ENCODE results near the gene OOSP3. TPM values are rescaled to one million over a fixed set of nuclear protein-coding genes. Genes with fewer than 3 reads are reported as not detected.

The OOSP3 gene
- total RNA-seq, 1 experiment from 2014 or later: not detected

DNA sequence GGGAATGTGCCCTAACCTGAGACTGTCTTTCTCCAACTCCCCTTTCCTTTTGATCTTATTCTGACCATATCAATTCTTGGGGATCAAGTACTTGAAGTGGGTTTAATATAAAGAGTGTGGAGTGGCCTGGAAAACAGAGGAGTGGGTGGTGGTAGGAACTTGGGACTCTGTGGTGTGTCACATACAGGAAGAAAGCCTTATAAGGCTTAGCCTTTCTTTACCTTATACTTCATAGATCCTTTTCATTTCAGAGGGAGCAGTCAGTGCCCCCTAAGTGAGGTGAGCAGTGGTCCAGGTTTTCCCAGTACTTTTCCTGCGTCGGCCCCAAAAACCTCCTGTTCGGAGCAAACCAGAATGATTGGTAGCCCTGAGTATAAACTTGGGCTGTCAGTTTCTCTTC is 60.1 kb downstream of the OOSP3 start:
- no peaks in the 10 kb centered on the region; the same call in 1 of the 2 replicates for H3K27me3 ChIP-seq (ENCODE audit: low read length)
- no peak overlapping the region for H3K9ac ChIP-seq (ENCODE audit: low read length)
- no peak overlapping the region for H3K27ac ChIP-seq (ENCODE audit: low read length)
- H2AFZ ChIP-seq (ENCODE audit: low read length): no peak overlapping the region
- no peaks in the 10 kb centered on the region for H4K20me1 ChIP-seq (ENCODE audit: insufficient read depth, low read depth, low read length)
- H3K9me2 ChIP-seq (replicated peaks; ENCODE audit: insufficient read depth, low read length): no peaks in the 10 kb centered on the region
- no peaks in the 10 kb centered on the region for H3K4me1 ChIP-seq (ENCODE audit: low read length)
- no peak overlapping the region for H3K4me2 ChIP-seq (ENCODE audit: low read depth, low read length, poor library complexity, severe bottlenecking)
- no peak overlapping the region for H3K4me3 ChIP-seq (ENCODE audit: low read length)
- H3K36me3 ChIP-seq (ENCODE audit: insufficient read depth, low read length): no peaks in the 10 kb centered on the region
- H3K9me3 ChIP-seq (ENCODE audit: low read length): no peaks in the 10 kb centered on the region
- no peak for DNase-seq
- no peaks in the 10 kb centered on the region for H3K79me2 ChIP-seq (ENCODE audit: low read length)

DNA sequence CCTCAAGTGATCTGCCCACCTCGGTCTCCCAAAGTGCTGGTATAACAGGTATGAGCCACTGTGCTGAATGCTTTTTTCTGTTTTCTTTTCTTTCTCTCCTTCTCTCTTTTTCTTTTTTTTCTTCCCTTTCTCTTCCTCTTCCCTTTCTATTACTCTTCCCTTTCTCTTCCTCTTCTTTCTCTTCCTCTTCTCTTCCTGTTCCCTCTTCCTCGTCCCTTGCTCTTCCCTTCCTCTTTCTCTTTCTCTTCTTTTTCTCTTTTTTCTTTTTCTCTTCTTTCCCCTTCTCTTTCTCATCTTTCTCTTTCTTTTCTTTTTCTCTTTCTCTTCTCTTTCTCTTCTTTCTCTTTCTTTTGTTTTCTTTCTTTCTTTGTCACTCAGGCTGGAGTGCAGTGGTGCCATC is 60.9 kb downstream of the OOSP3 start:
- Histone ChIP-seq H3K4me3 (ENCODE audit: low read length) (no peak overlapping the region), H3K4me1 (ENCODE audit: low read length) (no peaks in the 10 kb centered on the region), H3K9ac (ENCODE audit: low read length) (no peak overlapping the region), H3K27ac (ENCODE audit: low read length) (no peak overlapping the region), H4K20me1 (ENCODE audit: insufficient read depth, low read depth, low read length) (no peaks in the 10 kb centered on the region), H3K4me2 (ENCODE audit: low read depth, low read length, poor library complexity, severe bottlenecking) (no peak overlapping the region), H3K9me3 (ENCODE audit: low read length) (no peaks in the 10 kb centered on the region), H3K9me2 (replicated peaks; ENCODE audit: insufficient read depth, low read length) (no peaks in the 10 kb centered on the region), H2AFZ (ENCODE audit: low read length) (no peak overlapping the region), H3K79me2 (ENCODE audit: low read length) (no peaks in the 10 kb centered on the region), H3K27me3 (ENCODE audit: low read length) (no peaks in the 10 kb centered on the region), H3K36me3 (ENCODE audit: insufficient read depth, low read length) (no peaks in the 10 kb centered on the region)
- DNase-seq: no peak

DNA sequence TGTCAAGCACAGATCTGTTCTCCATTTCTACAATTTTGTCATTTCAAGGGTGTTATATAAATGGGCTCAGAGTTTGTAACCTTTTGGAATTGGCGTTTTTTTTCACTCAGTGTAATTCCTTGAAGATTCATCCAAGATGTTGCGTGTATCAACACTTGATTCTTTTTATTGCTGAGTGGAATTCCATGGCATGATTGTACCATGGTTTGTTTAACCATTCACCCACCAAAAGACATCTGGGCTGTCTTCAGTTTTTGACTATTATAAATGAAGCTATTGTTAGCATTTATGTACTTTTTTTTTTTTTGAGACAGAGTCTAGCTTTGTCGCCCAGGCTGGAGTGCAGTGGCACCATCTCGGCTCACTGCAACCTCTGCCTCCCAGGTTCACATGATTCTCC is 62.5 kb downstream of the OOSP3 start:
- Histone ChIP-seq H3K4me1 (ENCODE audit: low read length) (no peaks in the 10 kb centered on the region), H3K79me2 (ENCODE audit: low read length) (no peaks in the 10 kb centered on the region), H3K4me2 (ENCODE audit: low read depth, low read length, poor library complexity, severe bottlenecking) (no peak overlapping the region), H3K9me2 (replicated peaks; ENCODE audit: insufficient read depth, low read length) (no peaks in the 10 kb centered on the region), H3K4me3 (ENCODE audit: low read length) (no peak overlapping the region), H3K9ac (ENCODE audit: low read length) (no peak overlapping the region), H3K27ac (ENCODE audit: low read length) (no peak overlapping the region), H3K36me3 (ENCODE audit: insufficient read depth, low read length) (no peaks in the 10 kb centered on the region), H4K20me1 (ENCODE audit: insufficient read depth, low read depth, low read length) (no peaks in the 10 kb centered on the region), H2AFZ (ENCODE audit: low read length) (no peak overlapping the region), H3K27me3 (ENCODE audit: low read length) (no peaks in the 10 kb centered on the region), H3K9me3 (ENCODE audit: low read length) (no peaks in the 10 kb centered on the region)
- no peak for DNase-seq

DNA sequence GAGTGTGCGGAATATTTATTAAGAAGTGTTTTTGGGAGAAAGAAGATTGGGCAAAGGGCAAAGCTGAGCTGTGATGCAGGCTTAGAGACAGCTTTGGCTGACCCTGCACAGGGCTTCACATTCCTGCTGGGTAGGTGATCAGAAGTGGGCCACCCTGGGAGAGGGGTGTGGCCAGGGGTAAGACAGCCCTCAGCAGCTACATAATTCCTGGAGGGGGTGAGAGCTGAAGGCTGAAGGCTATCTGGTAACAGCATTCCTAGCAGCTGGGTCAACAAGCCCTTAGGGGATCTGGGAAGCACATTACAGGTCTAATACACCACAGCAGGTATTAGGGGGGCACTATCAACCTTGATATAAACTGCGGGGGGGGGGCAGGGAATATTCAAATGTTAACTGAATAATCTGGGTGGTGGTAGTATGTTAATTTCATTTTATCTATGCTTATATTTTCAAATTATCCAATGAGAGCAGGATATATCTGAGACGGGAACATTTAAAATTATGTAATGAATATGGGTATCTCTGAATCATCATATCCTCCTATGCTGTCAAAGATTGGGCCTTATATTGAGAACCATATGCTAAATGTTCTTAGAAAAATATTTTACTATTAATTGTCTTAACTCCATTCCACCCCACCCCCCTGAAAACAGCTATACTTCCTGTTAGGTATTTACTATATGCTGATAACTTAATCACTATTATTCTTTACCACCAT is 65.6 kb downstream of the OOSP3 start:
- H3K27me3 ChIP-seq (ENCODE audit: low read length): no peaks in the 10 kb centered on the region
- H3K9me2 ChIP-seq (replicated peaks; ENCODE audit: insufficient read depth, low read length): no peaks in the 10 kb centered on the region
- H3K4me2 ChIP-seq (ENCODE audit: low read depth, low read length, poor library complexity, severe bottlenecking): no peak overlapping the region
- H2AFZ ChIP-seq (ENCODE audit: low read length): no peak overlapping the region
- H3K9ac ChIP-seq (ENCODE audit: low read length): no peak overlapping the region
- H3K27ac ChIP-seq (ENCODE audit: low read length): no peak overlapping the region
- no peaks in the 10 kb centered on the region for H3K79me2 ChIP-seq (ENCODE audit: low read length)
- no peaks in the 10 kb centered on the region for H3K4me1 ChIP-seq (ENCODE audit: low read length)
- no peaks in the 10 kb centered on the region for H3K36me3 ChIP-seq (ENCODE audit: insufficient read depth, low read length)
- H3K4me3 ChIP-seq (ENCODE audit: low read length): no peak overlapping the region
- DNase-seq: no peak
- H4K20me1 ChIP-seq (ENCODE audit: insufficient read depth, low read depth, low read length): no peaks in the 10 kb centered on the region
- no peaks in the 10 kb centered on the region for H3K9me3 ChIP-seq (ENCODE audit: low read length)

DNA sequence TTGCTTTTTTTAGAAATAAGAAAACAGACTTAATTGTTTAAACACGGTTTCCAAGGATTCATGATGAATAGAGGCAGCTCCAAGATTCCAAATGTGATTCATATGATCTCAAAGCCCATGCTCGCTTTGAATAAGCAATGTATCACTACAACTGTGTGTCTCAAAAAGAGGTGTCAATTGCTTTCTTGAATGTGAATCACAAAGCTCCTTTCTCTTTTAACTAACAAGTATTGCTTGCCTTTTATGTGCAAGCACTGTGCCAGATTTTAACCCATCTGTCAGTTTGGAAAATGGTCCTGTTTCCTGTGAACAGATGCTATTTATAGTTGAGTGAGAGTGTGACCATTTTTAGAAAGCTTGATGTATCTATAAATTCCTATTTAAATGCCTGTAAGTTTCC is 66.1 kb downstream of the OOSP3 start:
- no peaks in the 10 kb centered on the region for H3K4me1 ChIP-seq (ENCODE audit: low read length)
- no peaks in the 10 kb centered on the region for H4K20me1 ChIP-seq (ENCODE audit: insufficient read depth, low read depth, low read length)
- H3K9me2 ChIP-seq (replicated peaks; ENCODE audit: insufficient read depth, low read length): no peaks in the 10 kb centered on the region
- H3K36me3 ChIP-seq (ENCODE audit: insufficient read depth, low read length): no peaks in the 10 kb centered on the region
- no peaks in the 10 kb centered on the region for H3K27me3 ChIP-seq (ENCODE audit: low read length)
- H2AFZ ChIP-seq (ENCODE audit: low read length): no peak overlapping the region
- no peak overlapping the region for H3K27ac ChIP-seq (ENCODE audit: low read length)
- no peaks in the 10 kb centered on the region for H3K9me3 ChIP-seq (ENCODE audit: low read length)
- no peak overlapping the region for H3K4me3 ChIP-seq (ENCODE audit: low read length)
- DNase-seq: no peak
- no peak overlapping the region for H3K9ac ChIP-seq (ENCODE audit: low read length)
- H3K79me2 ChIP-seq (ENCODE audit: low read length): no peaks in the 10 kb centered on the region
- no peak overlapping the region for H3K4me2 ChIP-seq (ENCODE audit: low read depth, low read length, poor library complexity, severe bottlenecking)

Other genes with a start within 250 kb of the OOSP3 start
- gene PATL1, start 209.7 kb upstream of the OOSP3 start, total RNA-seq (2014; rRNA removed; shearing (Covaris generic); ENCODE audit: low replicate concordance): 14.2 and 31.9 TPM in 2 replicates
- gene OR10V1, start 164.9 kb upstream of the OOSP3 start, total RNA-seq (2014; rRNA removed; shearing (Covaris generic); ENCODE audit: low replicate concordance): not detected in 2 replicates
- 7.9 and 14.6 TPM in 2 replicates for gene STX3, start 123.4 kb upstream of the OOSP3 start, total RNA-seq (2014; rRNA removed; shearing (Covaris generic); ENCODE audit: low replicate concordance)
- 70.1 and 81.6 TPM in 2 replicates for gene MRPL16, start 68.0 kb upstream of the OOSP3 start, total RNA-seq (2014; rRNA removed; shearing (Covaris generic); ENCODE audit: low replicate concordance)
- gene CBLIF, start 33.3 kb upstream of the OOSP3 start, total RNA-seq (2014; rRNA removed; shearing (Covaris generic); ENCODE audit: low replicate concordance): not detected in 2 replicates
- not detected in 2 replicates for gene TCN1, start 12.3 kb upstream of the OOSP3 start, total RNA-seq (2014; rRNA removed; shearing (Covaris generic); ENCODE audit: low replicate concordance)
- not detected in 2 replicates for gene OOSP1, start 59.6 kb downstream of the OOSP3 start, total RNA-seq (2014; rRNA removed; shearing (Covaris generic); ENCODE audit: low replicate concordance)
- gene OOSP4A, start 85.3 kb downstream of the OOSP3 start, total RNA-seq (2014; rRNA removed; shearing (Covaris generic); ENCODE audit: low replicate concordance): not detected in 2 replicates
- not detected in 2 replicates for gene OOSP4B, start 138.4 kb downstream of the OOSP3 start, total RNA-seq (2014; rRNA removed; shearing (Covaris generic); ENCODE audit: low replicate concordance)
- gene OOSP2, start 161.6 kb downstream of the OOSP3 start, total RNA-seq (2014; rRNA removed; shearing (Covaris generic); ENCODE audit: low replicate concordance): not detected in 2 replicates
- gene MS4A3, start 177.9 kb downstream of the OOSP3 start, total RNA-seq (2014; rRNA removed; shearing (Covaris generic); ENCODE audit: low replicate concordance): not detected in 2 replicates
- gene MS4A2, start 209.9 kb downstream of the OOSP3 start, total RNA-seq (2014; rRNA removed; shearing (Covaris generic); ENCODE audit: low replicate concordance): not detected in 2 replicates